ENCODE data around the gene CAST. TPM values are rescaled to one million over a fixed set of nuclear protein-coding genes. Genes with fewer than 3 reads are reported as not detected.
A peak's percentile ranks its signal among the peaks of the same experiment; 100 is the strongest.

The CAST gene
- total RNA-seq, 2 experiments from 2014 or later, result 197 to 200 TPM

DNA sequence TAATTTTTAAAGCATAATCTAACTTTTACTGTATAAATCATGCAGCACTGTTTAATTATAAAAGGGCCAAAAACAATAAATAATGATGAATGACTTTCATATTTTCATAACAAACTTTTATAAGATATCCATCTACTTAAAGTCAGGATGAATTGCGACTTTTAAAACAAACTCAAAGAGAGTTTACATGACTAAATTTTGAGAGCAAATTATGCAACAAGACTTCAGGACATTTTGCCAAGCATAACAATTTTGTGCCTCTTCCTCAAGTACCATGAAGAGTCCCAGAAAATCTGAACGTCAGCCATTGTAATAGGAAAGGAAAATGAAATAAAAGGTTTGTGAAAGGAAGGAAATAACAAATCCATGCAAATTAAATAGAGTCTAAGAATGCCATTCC lies 121.2 kb downstream of the CAST start:
- Mint-ChIP-seq H3K36me3 (ENCODE audit: low read depth) (peaks cover 98% of the 10 kb centered on the region), H3K4me3 (no peak overlapping the region), H3K9me3 (no peaks in the 10 kb centered on the region), H3K4me1 (ENCODE audit: low read depth) (no peaks in the 10 kb centered on the region), H3K27ac (peak overlapping the region; percentile 71), H3K27me3 (no peaks in the 10 kb centered on the region)
- Histone ChIP-seq H3K27me3 (ENCODE audit: control insufficient read depth in 1 of 2, insufficient read depth in 2 of 2, low read length in 2 of 2) (no peaks in the 10 kb centered on the region), H3K4me3 (ENCODE audit: low read length) (no peak overlapping the region), H3K27ac (ENCODE audit: low read depth in 1 of 2, low read length in 2 of 2) (no peak overlapping the region), H3K9me3 (ENCODE audit: control insufficient read depth in 1 of 2, insufficient read depth in 1 of 2, low read length in 2 of 2) (no peaks in the 10 kb centered on the region), H3K4me1 (ENCODE audit: insufficient read depth, low read length) (no peaks in the 10 kb centered on the region), H3K36me3 (ENCODE audit: insufficient read depth, low read length) (peaks cover 91% of the 10 kb centered on the region)
- POLR2A ChIA-PET, result no interaction called here
- TF ChIP-seq CTCF (IDR thresholded peaks at IDR 0.05), result no peak
- no peak for ATAC-seq (ENCODE audit: poor library complexity)
- DNase-seq, result no peak
- intact Hi-C loops (cut with DNase I, micrococcal nuclease), result no loop called here
- CTCF ChIA-PET, result no interaction called here

GRCh38 chr5:96785326-96786109 lies 123.3 kb downstream of the CAST start:
- POLR2A ChIA-PET, result interaction anchor here (0.8 to 1.8 kb wide), 3 partner anchors 22 to 33 kb away, joined by 3 to 8 read pairs (median 3); partner anchors contain the start of gene ERAP1
- CTCF ChIA-PET, result interaction anchor here (2.2 kb wide), 1 partner anchor 13 kb away, joined by 6 read pairs; no protein-coding TSS in a partner anchor
- intact Hi-C loops (cut with DNase I, micrococcal nuclease), result no loop called here
- DNase-seq (no peak), ATAC-seq (ENCODE audit: poor library complexity) (no peak)
- H3K36me3 ChIP-seq (ENCODE audit: insufficient read depth, low read length), result peaks cover 91% of the 10 kb centered on the region
- Mint-ChIP-seq H3K9me3 (no peaks in the 10 kb centered on the region), H3K4me3 (no peak overlapping the region), H3K27me3 (no peaks in the 10 kb centered on the region), H3K36me3 (ENCODE audit: low read depth) (peaks cover 98% of the 10 kb centered on the region), H3K4me1 (ENCODE audit: low read depth) (no peaks in the 10 kb centered on the region), H3K27ac (peak overlapping the region; percentile 35)
- no peaks in the 10 kb centered on the region for H3K9me3 ChIP-seq (ENCODE audit: control insufficient read depth in 1 of 2, insufficient read depth in 1 of 2, low read length in 2 of 2)
- no peaks in the 10 kb centered on the region for H3K4me1 ChIP-seq (ENCODE audit: insufficient read depth, low read length)
- H3K4me3 ChIP-seq (ENCODE audit: low read length), result no peak overlapping the region
- no peaks in the 10 kb centered on the region for H3K27me3 ChIP-seq (ENCODE audit: control insufficient read depth in 1 of 2, insufficient read depth in 2 of 2, low read length in 2 of 2)
- no peak for TF ChIP-seq CTCF (IDR thresholded peaks at IDR 0.05)
- no peak overlapping the region for H3K27ac ChIP-seq (ENCODE audit: low read depth in 1 of 2, low read length in 2 of 2)

DNA sequence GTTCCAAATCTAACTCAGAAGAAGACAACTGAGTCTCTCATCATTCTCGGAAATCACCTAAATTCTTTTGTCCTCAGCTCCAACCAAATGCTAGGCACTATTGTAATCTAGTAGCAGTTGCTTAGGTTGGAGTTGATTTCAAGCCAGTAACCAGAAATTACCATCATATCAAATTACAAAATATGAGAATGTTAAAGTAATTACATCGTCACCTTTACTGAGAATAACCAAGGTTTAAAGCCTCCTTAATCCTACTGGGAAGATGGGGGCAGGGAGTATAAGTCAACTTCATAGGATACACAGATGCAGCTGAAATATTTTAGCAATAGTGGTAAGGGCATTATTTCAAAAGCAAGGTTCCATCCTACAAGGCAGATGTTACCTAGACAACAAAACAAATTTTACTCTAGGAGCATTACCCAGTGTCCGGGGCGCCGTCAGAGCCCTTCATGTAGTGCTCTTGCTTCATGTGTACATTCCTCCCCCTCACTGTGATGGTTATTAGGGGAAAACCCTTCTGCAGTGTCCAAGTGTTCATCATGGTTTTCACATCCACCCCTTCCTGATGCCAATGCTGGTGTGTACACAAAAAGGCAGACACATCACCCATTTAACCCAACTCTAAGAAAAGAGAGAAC lies 126.1 kb downstream of the CAST start:
- Mint-ChIP-seq H3K4me1 (ENCODE audit: low read depth) (no peaks in the 10 kb centered on the region), H3K36me3 (ENCODE audit: low read depth) (peaks cover 92% of the 10 kb centered on the region), H3K4me3 (no peak overlapping the region), H3K27me3 (no peaks in the 10 kb centered on the region), H3K27ac (peak overlapping the region; percentile 44), H3K9me3 (no peaks in the 10 kb centered on the region)
- TF ChIP-seq CTCF (IDR thresholded peaks at IDR 0.05), result no peak
- peaks cover 95% of the 10 kb centered on the region for H3K36me3 ChIP-seq (ENCODE audit: insufficient read depth, low read length)
- H3K4me1 ChIP-seq (ENCODE audit: insufficient read depth, low read length), result no peaks in the 10 kb centered on the region
- DNase-seq (peak in 1 of 14 experiments; percentile 33), ATAC-seq (ENCODE audit: poor library complexity) (no peak)
- H3K27ac ChIP-seq (ENCODE audit: low read depth in 1 of 2, low read length in 2 of 2), result no peak overlapping the region
- ChIA-PET CTCF (interaction anchor here (1.1 kb wide), 1 partner anchor 38 kb away, joined by 3 read pairs; no protein-coding TSS in a partner anchor), POLR2A (interaction anchor here (0.6 kb wide), 1 partner anchor 30 kb away, joined by 4 read pairs; no protein-coding TSS in a partner anchor)
- no peak overlapping the region for H3K4me3 ChIP-seq (ENCODE audit: low read length)
- no peaks in the 10 kb centered on the region for H3K9me3 ChIP-seq (ENCODE audit: control insufficient read depth in 1 of 2, insufficient read depth in 1 of 2, low read length in 2 of 2)
- H3K27me3 ChIP-seq (ENCODE audit: control insufficient read depth in 1 of 2, insufficient read depth in 2 of 2, low read length in 2 of 2), result no peaks in the 10 kb centered on the region
- intact Hi-C loops (cut with DNase I, micrococcal nuclease), result no loop called here

Data from CD4-positive, alpha-beta T cell (primary cell).